GM23338 (cell line): ENCODE measurements around the gene ITGA7. TPM values are rescaled to one million over a fixed set of nuclear protein-coding genes. Genes with fewer than 3 reads are reported as not detected.

Experiments used
- ATAC-seq: fragments of 200-7000 bp; cut with Tn5 transposase; 3 replicates; pipeline ENCODE4 v1.9.1; 2020
- DNase-seq: peaks from one replicate; pipeline ENCODE4 v3.0.0-alpha.2; 2015; ENCODE audit warnings: low spot score
- H2AFZ ChIP-seq: fragments of 200-600 bp; sonication (generic); 2 replicates; pipeline ENCODE4 v1.8.0; 2016; ENCODE audit warnings: antibody characterized with exemption, mild to moderate bottlenecking, moderate library complexity
- H3F3A ChIP-seq: fragments of 200-600 bp; sonication (generic); replicated peaks from 2 replicates; pipeline ENCODE4 v1.8.0; 2017; ENCODE audit warnings: antibody characterized with exemption, mixed run types, low read depth
- H3K27ac ChIP-seq: fragments of 200-600 bp; sonication (generic); 2 replicates; pipeline ENCODE4 v1.6.1; 2016; ENCODE audit warnings: low read depth
- H3K27me3 ChIP-seq: fragments of 200-600 bp; sonication (generic); 2 replicates; pipeline ENCODE4 v1.8.0; 2016; ENCODE audit warnings: mild to moderate bottlenecking, mixed run types, moderate library complexity; ENCODE audit not compliant: insufficient read depth
- H3K36me3 ChIP-seq: fragments of 200-600 bp; sonication (generic); 2 replicates; pipeline ENCODE4 v1.8.0; 2016; ENCODE audit warnings: mild to moderate bottlenecking; ENCODE audit not compliant: insufficient read depth
- H3K4me1 ChIP-seq: fragments of 200-600 bp; sonication (generic); 2 replicates; pipeline ENCODE4 v1.8.0; 2016; ENCODE audit warnings: mild to moderate bottlenecking, moderate library complexity; ENCODE audit not compliant: insufficient read depth
- H3K4me2 ChIP-seq: fragments of 200-600 bp; sonication (generic); 2 replicates; pipeline ENCODE4 v1.7.1; 2017; ENCODE audit warnings: mixed run types
- H3K4me3 ChIP-seq: fragments of 200-600 bp; sonication (generic); 2 replicates; pipeline ENCODE4 v1.6.1; 2016; ENCODE audit warnings: mixed run types
- H3K79me2 ChIP-seq: fragments of 200-600 bp; sonication (generic); replicated peaks from 2 replicates; pipeline ENCODE4 v1.8.0; 2017; ENCODE audit warnings: mild to moderate bottlenecking; ENCODE audit not compliant: insufficient read depth
- H3K9me2 ChIP-seq: fragments of 200-600 bp; sonication (generic); 2 replicates; pipeline ENCODE4 v1.8.0; 2017; ENCODE audit not compliant: insufficient read depth
- H4K20me1 ChIP-seq: fragments of 200-600 bp; sonication (generic); replicated peaks from 2 replicates; pipeline ENCODE4 v1.8.0; 2017; ENCODE audit warnings: mild to moderate bottlenecking; ENCODE audit not compliant: insufficient read depth
- H3K27ac Mint-ChIP-seq: 2 replicates; pipeline ENCODE4 v1.8.0; 2020; ENCODE audit warnings: inconsistent platforms, mild to moderate bottlenecking, moderate library complexity, mixed read lengths
- H3K27me3 Mint-ChIP-seq: 3 replicates; pipeline ENCODE4 v1.8.0; 2022; ENCODE audit warnings: low read depth, mild to moderate bottlenecking, moderate library complexity, mixed read lengths, inconsistent platforms; ENCODE audit not compliant: insufficient read depth, poor library complexity
- H3K36me3 Mint-ChIP-seq: 3 replicates; pipeline ENCODE4 v1.8.0; 2021; ENCODE audit warnings: low read depth, mild to moderate bottlenecking, inconsistent platforms, moderate library complexity, mixed read lengths
- H3K4me1 Mint-ChIP-seq: 3 replicates; pipeline ENCODE4 v1.8.0; 2020; ENCODE audit warnings: mild to moderate bottlenecking, inconsistent platforms, mixed read lengths
- H3K4me3 Mint-ChIP-seq: 3 replicates; pipeline ENCODE4 v1.8.0; 2021; ENCODE audit warnings: moderate library complexity, mild to moderate bottlenecking, inconsistent platforms, mixed read lengths
- H3K9me3 Mint-ChIP-seq: 3 replicates; pipeline ENCODE4 v1.8.0; 2020; ENCODE audit warnings: moderate library complexity, mild to moderate bottlenecking, inconsistent platforms, mixed read lengths
- EZH2 ChIP-seq: fragments of 200-600 bp; sonication (generic); IDR thresholded peaks from one replicate; pipeline ENCODE4 v1.8.0; 2017; ENCODE audit warnings: antibody characterized with exemption, mild to moderate bottlenecking, low read depth; ENCODE audit not compliant: unreplicated experiment
- JUNB ChIP-seq: IDR thresholded peaks from one replicate; pipeline ENCODE4 v1.6.1; 2016; ENCODE audit warnings: antibody characterized with exemption; ENCODE audit not compliant: unreplicated experiment
- POLR2AphosphoS5 ChIP-seq: IDR thresholded peaks from 2 replicates; pipeline ENCODE4 v1.6.1; 2016; ENCODE audit warnings: antibody characterized with exemption, low read depth
- ZNF114 ChIP-seq: fragments of 250-450 bp; sonication (Bioruptor Pico); IDR thresholded peaks from 2 replicates; pipeline ENCODE4 v1.5.0; 2020; ENCODE audit warnings: mild to moderate bottlenecking, moderate library complexity
- polyA plus RNA-seq: library from polyadenylated mRNA; unstranded; fragments of >200 nt; fragmentation: Nextera tagmentation; extraction: Ambion mirVana; gene quantifications from 2 replicates; pipeline ENCODE4 v1.2.1, GENCODE V29; 2016
- total RNA-seq: library from RNA; depleted of rRNA; stranded (reverse); fragments of >200 nt; shearing (Covaris generic); gene quantifications from 2 replicates; pipeline ENCODE4 v1.2.3, GENCODE V29; 2014
- TF ChIP-seq, protein P1 (sequence below), 2 experiments: fragments of 200-600 bp in 1 of 2; sonication (generic) in 1 of 2; conservative IDR thresholded peaks; 2 replicates each; pipeline versions ENCODE4 v1.5.1 to v1.6.1; 2016 to 2017; ENCODE audit warnings: antibody characterized with exemption in 2 of 2, low read depth in 2 of 2, mild to moderate bottlenecking in 2 of 2, moderate library complexity in 1 of 2
- TF ChIP-seq, protein P2 (sequence below): IDR thresholded peaks from 2 replicates; pipeline ENCODE4 v1.6.1; 2016; ENCODE audit warnings: antibody characterized with exemption
- TF ChIP-seq, protein P3 (sequence below): IDR thresholded peaks from one replicate; pipeline ENCODE4 v1.6.1; 2018; ENCODE audit warnings: antibody characterized with exemption; ENCODE audit not compliant: unreplicated experiment

Gene ITGA7
- total and polyA plus RNA-seq, 2 experiments from 2014 or later, result 20.0 to 49.1 TPM

DNA sequence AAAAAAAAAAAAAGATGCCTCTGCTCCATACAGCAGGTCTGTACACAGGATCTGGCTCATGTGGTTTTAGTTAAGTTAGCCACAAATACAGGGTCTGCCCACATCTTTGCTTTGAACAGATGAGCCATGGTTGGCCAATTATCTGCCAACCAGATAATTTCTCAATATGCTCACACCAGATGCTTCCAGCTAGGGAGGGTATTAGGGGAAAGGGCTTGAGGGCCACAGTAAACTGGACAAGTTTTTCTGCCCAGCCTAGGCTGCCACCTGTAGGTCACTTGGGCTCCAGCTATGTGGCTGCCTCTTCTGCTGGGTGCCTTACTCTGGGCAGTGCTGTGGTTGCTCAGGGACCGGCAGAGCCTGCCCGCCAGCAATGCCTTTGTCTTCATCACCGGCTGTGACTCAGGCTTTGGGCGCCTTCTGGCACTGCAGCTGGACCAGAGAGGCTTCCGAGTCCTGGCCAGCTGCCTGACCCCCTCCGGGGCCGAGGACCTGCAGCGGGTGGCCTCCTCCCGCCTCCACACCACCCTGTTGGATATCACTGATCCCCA lies 13.3 kb upstream of the ITGA7 start:
- Histone ChIP-seq H3F3A (peaks cover 11% of the 10 kb centered on the region; the same call in 1 of the 2 replicates), H3K79me2 (peaks cover 10% of the 10 kb centered on the region; the same call in 1 of the 2 replicates), H3K9me2 (no peaks in the 10 kb centered on the region), H3K4me1 (peaks cover 30% of the 10 kb centered on the region), H3K27me3 (no peaks in the 10 kb centered on the region), H3K36me3 (peaks cover 8% of the 10 kb centered on the region; the same call in 1 of the 2 replicates), H3K4me3 (no peak overlapping the region), H3K27ac (no peak overlapping the region), H2AFZ (no peak overlapping the region), H3K4me2 (no peak overlapping the region), H4K20me1 (0 out of 2 replicates have a peak, but pooled peaks cover 6% of the 10 kb centered on the region)
- peaks cover 26% of the 10 kb centered on the region for H3K36me3 Mint-ChIP-seq
- no peak overlapping the region for H3K27ac Mint-ChIP-seq
- DNase-seq (peak; percentile 71), ATAC-seq (peak; percentile 54)
- TF ChIP-seq POLR2AphosphoS5, result peak; percentile 16; the same call in 1 of the 2 replicates
- TF ChIP-seq ZNF114, result no peak
- TF ChIP-seq, protein P1, sequence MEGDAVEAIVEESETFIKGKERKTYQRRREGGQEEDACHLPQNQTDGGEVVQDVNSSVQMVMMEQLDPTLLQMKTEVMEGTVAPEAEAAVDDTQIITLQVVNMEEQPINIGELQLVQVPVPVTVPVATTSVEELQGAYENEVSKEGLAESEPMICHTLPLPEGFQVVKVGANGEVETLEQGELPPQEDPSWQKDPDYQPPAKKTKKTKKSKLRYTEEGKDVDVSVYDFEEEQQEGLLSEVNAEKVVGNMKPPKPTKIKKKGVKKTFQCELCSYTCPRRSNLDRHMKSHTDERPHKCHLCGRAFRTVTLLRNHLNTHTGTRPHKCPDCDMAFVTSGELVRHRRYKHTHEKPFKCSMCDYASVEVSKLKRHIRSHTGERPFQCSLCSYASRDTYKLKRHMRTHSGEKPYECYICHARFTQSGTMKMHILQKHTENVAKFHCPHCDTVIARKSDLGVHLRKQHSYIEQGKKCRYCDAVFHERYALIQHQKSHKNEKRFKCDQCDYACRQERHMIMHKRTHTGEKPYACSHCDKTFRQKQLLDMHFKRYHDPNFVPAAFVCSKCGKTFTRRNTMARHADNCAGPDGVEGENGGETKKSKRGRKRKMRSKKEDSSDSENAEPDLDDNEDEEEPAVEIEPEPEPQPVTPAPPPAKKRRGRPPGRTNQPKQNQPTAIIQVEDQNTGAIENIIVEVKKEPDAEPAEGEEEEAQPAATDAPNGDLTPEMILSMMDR (conservative IDR thresholded peaks at IDR 0.05; ENCODE audit: low read depth in 2 of 2), result peak; percentile 61 to 84
- peaks cover 25% of the 10 kb centered on the region for H3K27me3 Mint-ChIP-seq
- peaks cover under 1% of the 10 kb centered on the region; the same call in 1 of the 3 replicates for H3K9me3 Mint-ChIP-seq
- no peak overlapping the region for H3K4me3 Mint-ChIP-seq
- peaks cover 40% of the 10 kb centered on the region for H3K4me1 Mint-ChIP-seq

DNA sequence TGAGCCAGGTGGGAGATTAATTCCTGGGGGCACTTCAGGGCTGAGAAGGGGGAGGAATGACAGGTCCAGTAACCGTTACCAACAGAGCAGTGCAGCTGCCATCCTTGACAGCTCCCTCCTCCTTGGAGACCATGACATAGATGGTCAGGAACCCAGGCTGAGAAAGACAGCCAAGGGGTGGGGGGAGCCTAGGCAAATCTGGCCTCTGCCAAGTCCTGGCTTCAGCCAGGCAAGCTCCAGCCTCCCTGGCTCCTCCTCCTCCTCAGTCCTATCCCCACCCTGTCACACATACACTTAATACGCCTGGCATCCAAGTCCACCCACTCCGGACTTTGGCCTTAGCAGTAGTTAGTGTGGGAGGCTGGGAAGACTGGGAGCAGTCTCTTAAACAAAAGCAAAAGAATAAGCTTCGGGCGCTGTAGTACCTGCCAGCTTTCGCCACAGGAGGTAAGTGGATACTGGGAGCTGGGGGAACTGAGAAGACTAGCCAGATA lies 12.4 kb upstream of the ITGA7 start, which contains the start of gene RDH5:
Gene RDH5 (plus strand): TSS at position 323 of the 494 bp plus-strand sequence. CDS start 792 bp downstream, outside the sequence.
- no peak within 1 kb of the TSS for H3K4me2 ChIP-seq
- DNase-seq (no peak), ATAC-seq (no peak)
- H3K36me3 ChIP-seq, result 0 out of 2 replicates have a peak, but pooled peaks cover 2% of the 10 kb centered on the region
- peaks cover 28% of the 10 kb centered on the region for H3K27me3 Mint-ChIP-seq
- H3K4me1 ChIP-seq, result peaks cover 35% of the 10 kb centered on the region
- peaks cover 18% of the 10 kb centered on the region; the same call in 1 of the 2 replicates for H3F3A ChIP-seq
- H4K20me1 ChIP-seq, result 0 out of 2 replicates have a peak, but pooled peaks cover 4% of the 10 kb centered on the region
- no peak within 1 kb of the TSS for H2AFZ ChIP-seq
- H3K9me2 ChIP-seq, result no peaks in the 10 kb centered on the region
- peaks cover 21% of the 10 kb centered on the region for H3K36me3 Mint-ChIP-seq
- H3K4me3 ChIP-seq, result no peak within 1 kb of the TSS
- H3K79me2 ChIP-seq, result peaks cover 10% of the 10 kb centered on the region; the same call in 1 of the 2 replicates
- peaks cover 38% of the 10 kb centered on the region for H3K4me1 Mint-ChIP-seq
- H3K27me3 ChIP-seq, result no peaks in the 10 kb centered on the region
- H3K27ac ChIP-seq, result no peak within 1 kb of the TSS; the same call in 1 of the 2 replicates
- peaks cover 6% of the 10 kb centered on the region; the same call in 2 of the 3 replicates for H3K9me3 Mint-ChIP-seq
- 0 out of 2 replicates have a peak within 1 kb of the TSS, but pooled peaks have one; percentile 96 for H3K27ac Mint-ChIP-seq
- no peak within 1 kb of the TSS for H3K4me3 Mint-ChIP-seq
- TF ChIP-seq JUNB (no peak), ZNF114 (no peak), EZH2 (no peak)
- TF ChIP-seq, protein P2, sequence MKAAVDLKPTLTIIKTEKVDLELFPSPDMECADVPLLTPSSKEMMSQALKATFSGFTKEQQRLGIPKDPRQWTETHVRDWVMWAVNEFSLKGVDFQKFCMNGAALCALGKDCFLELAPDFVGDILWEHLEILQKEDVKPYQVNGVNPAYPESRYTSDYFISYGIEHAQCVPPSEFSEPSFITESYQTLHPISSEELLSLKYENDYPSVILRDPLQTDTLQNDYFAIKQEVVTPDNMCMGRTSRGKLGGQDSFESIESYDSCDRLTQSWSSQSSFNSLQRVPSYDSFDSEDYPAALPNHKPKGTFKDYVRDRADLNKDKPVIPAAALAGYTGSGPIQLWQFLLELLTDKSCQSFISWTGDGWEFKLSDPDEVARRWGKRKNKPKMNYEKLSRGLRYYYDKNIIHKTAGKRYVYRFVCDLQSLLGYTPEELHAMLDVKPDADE, result no peak
- TF ChIP-seq, protein P3, sequence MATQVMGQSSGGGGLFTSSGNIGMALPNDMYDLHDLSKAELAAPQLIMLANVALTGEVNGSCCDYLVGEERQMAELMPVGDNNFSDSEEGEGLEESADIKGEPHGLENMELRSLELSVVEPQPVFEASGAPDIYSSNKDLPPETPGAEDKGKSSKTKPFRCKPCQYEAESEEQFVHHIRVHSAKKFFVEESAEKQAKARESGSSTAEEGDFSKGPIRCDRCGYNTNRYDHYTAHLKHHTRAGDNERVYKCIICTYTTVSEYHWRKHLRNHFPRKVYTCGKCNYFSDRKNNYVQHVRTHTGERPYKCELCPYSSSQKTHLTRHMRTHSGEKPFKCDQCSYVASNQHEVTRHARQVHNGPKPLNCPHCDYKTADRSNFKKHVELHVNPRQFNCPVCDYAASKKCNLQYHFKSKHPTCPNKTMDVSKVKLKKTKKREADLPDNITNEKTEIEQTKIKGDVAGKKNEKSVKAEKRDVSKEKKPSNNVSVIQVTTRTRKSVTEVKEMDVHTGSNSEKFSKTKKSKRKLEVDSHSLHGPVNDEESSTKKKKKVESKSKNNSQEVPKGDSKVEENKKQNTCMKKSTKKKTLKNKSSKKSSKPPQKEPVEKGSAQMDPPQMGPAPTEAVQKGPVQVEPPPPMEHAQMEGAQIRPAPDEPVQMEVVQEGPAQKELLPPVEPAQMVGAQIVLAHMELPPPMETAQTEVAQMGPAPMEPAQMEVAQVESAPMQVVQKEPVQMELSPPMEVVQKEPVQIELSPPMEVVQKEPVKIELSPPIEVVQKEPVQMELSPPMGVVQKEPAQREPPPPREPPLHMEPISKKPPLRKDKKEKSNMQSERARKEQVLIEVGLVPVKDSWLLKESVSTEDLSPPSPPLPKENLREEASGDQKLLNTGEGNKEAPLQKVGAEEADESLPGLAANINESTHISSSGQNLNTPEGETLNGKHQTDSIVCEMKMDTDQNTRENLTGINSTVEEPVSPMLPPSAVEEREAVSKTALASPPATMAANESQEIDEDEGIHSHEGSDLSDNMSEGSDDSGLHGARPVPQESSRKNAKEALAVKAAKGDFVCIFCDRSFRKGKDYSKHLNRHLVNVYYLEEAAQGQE, result no peak
